Measurements from ENCODE around the gene ATP8B4.
A peak's percentile ranks its signal among the peaks of the same experiment; 100 is the strongest.
"Not testable (repeated sequence)": the region's sequence is repeated elsewhere in the genome, so short reads cannot be mapped to it uniquely, and the experiment has no call there.

ATP8B4 gene

GRCh38 chr15:50140098-50140497 is 21.1 kb upstream of the ATP8B4 start:
- no peak for DNase-seq

DNA sequence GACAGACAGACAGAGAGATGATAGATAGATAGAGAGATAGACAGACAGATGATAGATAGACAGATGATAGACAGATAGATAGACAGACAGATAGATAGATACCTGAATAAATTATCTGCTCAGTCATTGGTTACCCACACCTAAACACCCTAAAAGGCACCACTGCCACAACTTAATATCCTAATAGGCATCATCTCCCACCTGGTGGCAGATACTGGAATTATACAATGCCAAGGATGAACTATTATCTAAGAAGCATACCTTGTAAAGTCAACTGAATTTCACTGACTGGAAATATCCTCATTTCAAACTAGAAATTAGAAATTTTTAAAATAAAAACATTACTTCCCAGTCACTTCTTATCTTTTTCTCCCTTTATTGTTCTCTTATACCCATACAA is 19.4 kb upstream of the ATP8B4 start:
- DNase-seq, result no peak

- peak; percentile 11 for DNase-seq
Observed at GRCh38 chr15:50137893-50138292, 18.9 kb upstream of the ATP8B4 start.

GRCh38 chr15:50137330-50137761 is 18.3 kb upstream of the ATP8B4 start:
- DNase-seq, result peak; percentile 97

- no peak for DNase-seq
Observed at GRCh38 chr15:50135031-50135551, 16.1 kb upstream of the ATP8B4 start.

- peak; percentile 7 for DNase-seq
Observed at GRCh38 chr15:50134524-50135024, 15.5 kb upstream of the ATP8B4 start.

DNA sequence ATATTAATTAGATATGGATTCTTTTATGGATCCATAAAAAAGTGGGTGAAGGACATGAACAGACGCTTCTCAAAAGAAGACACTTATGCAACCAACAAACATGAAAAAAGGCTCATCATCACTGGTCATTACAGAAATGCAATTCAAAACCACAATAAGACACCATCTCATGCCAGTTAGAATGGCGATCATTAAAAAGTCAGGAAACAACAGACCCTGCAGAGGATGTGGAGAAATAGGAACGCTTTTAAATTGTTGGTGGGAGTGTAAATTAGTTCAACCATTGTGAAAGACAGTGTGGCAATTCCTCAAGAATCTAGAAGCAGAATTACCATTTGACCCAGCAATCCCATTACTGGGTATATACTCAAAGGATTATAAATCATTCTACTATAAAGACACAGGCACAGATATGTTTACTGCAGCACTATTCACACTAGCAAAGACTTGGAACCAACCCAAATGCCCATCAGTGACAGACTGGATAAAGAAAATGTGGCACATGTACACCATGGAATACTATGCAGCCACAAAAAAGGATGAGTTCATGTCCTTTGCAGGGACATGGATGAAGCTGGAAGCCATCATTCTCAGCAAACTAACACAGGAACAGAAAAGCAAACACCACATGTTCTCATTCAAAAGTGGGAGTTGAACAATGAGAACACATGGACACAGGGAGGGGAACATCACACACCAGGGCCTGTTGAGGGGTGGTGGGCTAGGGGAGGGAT is 13.4 kb upstream of the ATP8B4 start:
- DNase-seq, result not testable (repeated sequence)

DNA sequence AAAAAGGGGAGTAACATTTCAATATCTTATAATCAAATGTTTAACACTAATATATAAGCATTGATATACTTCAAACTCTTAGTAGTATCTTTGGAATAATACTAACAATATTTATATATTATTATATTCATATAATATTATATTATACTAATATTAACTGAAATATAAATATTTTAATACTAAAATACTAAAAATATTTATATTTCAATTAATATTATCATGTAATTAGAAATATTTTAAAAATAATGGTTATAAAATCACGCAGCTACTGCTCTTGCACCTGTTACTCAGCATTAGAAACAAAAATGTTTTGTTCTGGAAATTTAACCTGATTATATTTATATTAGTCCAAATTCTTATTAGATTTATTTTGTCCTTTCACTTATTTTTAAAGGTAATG is 12.6 kb upstream of the ATP8B4 start:
- no peak for DNase-seq

GRCh38 chr15:50128266-50128665 is 9.2 kb upstream of the ATP8B4 start:
- no peak for DNase-seq

GRCh38 chr15:50127255-50127777 is 8.3 kb upstream of the ATP8B4 start:
- no peak for DNase-seq

GRCh38 chr15:50126072-50126471 is 7.0 kb upstream of the ATP8B4 start:
- no peak for DNase-seq

DNA sequence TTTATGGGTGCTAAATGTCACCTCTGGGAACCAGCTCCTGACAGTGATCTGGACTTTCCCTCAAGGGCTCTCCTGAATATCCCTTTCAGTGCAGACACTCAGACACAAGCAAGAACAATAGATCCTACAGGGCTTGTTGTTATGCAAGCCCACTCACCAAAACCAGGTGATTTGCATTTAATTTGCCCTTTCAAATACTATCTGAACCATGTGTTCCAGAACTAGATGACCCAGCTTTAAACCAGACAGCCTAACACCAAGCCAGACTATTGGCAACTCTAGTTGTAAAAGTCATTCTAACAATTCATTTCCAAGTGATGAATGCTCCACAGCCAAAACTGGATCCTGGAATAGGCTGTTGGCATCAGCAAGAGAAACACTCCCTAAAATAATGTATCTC is 5.6 kb upstream of the ATP8B4 start:
- DNase-seq, result no peak

DNA sequence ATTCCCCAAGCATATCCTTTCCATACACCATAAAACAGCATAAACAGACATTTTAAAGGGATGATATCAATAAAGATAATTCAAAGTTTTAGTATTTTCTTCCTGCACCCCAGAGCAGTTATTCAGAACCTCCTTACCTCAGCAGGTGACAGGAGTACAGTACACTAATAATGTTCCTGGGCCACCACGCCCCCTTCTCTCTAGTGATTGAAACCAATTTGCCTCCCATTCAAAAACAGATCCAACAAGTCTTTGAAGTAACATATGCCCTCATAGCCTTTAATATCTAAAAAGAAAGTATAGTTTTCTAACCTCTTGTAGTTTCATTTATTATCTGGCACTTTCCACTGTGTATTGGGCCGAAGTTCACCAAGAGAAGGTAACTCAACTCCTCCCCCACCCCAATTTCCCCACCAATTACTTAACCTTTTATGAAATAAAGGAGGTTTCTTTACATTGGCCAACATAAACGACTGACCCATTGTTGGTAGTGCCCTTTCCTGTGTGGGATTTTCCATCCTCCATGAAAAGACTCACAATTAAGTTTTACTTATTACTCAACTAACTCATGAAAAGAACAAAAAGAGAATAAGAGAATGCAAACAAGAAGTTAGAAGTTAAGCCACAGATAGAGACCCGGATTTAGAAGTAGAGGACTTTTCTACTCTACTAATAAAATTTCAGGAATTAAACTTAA is 5.0 kb upstream of the ATP8B4 start:
- no peak for DNase-seq

GRCh38 chr15:50120729-50121128 is 1.7 kb upstream of the ATP8B4 start:
- no peak for DNase-seq

- peak; percentile 35 for DNase-seq
Observed at GRCh38 chr15:50117431-50118027, 1.5 kb downstream of the ATP8B4 start.

DNA sequence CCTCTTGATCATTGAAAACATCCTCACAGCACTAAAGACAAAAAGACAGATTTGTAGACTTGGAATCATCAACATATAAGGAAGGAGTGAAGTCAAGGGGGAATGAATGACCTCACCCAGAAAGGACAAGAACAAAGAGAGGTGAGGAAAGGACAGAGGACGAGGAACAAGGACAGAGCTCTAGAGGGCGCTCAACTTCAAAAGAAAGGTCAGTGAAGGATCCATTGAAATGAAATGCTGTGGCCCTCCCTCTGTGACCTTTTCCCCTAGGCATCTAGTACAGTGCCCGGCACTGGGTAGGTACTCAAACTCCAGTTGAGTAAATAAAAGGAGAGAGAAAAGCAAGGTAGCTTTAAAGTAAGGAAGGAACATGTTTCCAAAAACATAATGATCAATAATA is 2.6 kb downstream of the ATP8B4 start:
- DNase-seq, result no peak

GRCh38 chr15:50113992-50114780 is 4.8 kb downstream of the ATP8B4 start:
- no peak for DNase-seq

GRCh38 chr15:50113187-50113505 is 5.9 kb downstream of the ATP8B4 start:
- no peak for DNase-seq

- no peak for DNase-seq
Observed at GRCh38 chr15:50112488-50113186, 6.4 kb downstream of the ATP8B4 start.

- no peak for DNase-seq
Observed at GRCh38 chr15:50110285-50110684, 8.7 kb downstream of the ATP8B4 start.

GRCh38 chr15:50109076-50109987 is 9.7 kb downstream of the ATP8B4 start:
- DNase-seq, result no peak
